K562 (cell line): ENCODE results near the gene GALNT18. TPM values are rescaled to one million over a fixed set of nuclear protein-coding genes. Genes with fewer than 3 reads are reported as not detected.

Experiments used
- BMI1 ChIP-seq: fragments of 150-350 bp; IDR thresholded peaks from 2 replicates; pipeline ENCODE4 v1.6.1; 2014; ENCODE audit warnings: low read length
- CHAMP1 ChIP-seq: fragments of 450-650 bp; IDR thresholded peaks from 2 replicates; pipeline ENCODE4 v1.6.1; 2016; ENCODE audit warnings: mild to moderate bottlenecking
- E2F1 ChIP-seq: sonication (generic); formaldehyde crosslinking; IDR thresholded peaks from 2 replicates; pipeline ENCODE4 v1.8.1; 2023; ENCODE audit warnings: mild to moderate bottlenecking, missing genetic modification reagents, moderate library complexity
- FOXK2 ChIP-seq, 2 experiments: fragments of 450-650 bp; IDR thresholded peaks in 1 of 2; conservative IDR thresholded peaks in 1 of 2; 2 replicates each; pipeline ENCODE4 v1.6.1; 2016; ENCODE audit warnings: low read depth in 2 of 2, mild to moderate bottlenecking in 1 of 2
- GMEB1 ChIP-seq: fragments of 250-450 bp; sonication (Bioruptor Pico); IDR thresholded peaks from 2 replicates; pipeline ENCODE4 v1.4.0; 2020; ENCODE audit warnings: mild to moderate bottlenecking
- NONO ChIP-seq, 2 experiments: fragments of 200-400 bp in 1 of 2; fragments of 450-650 bp in 1 of 2; formaldehyde crosslinking in 1 of 2; IDR thresholded peaks; 2 replicates each; pipeline ENCODE4 v1.6.1; 2017; ENCODE audit warnings: low read depth in 2 of 2, mild to moderate bottlenecking in 2 of 2, moderate library complexity in 2 of 2, low read length in 1 of 2
- RCOR1 ChIP-seq, 2 experiments: IDR thresholded peaks; 2 replicates each; pipeline ENCODE4 v1.6.1; 2012; ENCODE audit warnings: low read depth in 2 of 2, low read length in 2 of 2, borderline replicate concordance in 1 of 2, improper control_type of control experiment in 1 of 2
- SMARCA4 ChIP-seq: fragments of 450-650 bp; IDR thresholded peaks from 2 replicates; pipeline ENCODE4 v1.6.1; 2016
- ZNF280B ChIP-seq: fragments of 250-450 bp; sonication (Bioruptor Pico); IDR thresholded peaks from 2 replicates; pipeline ENCODE4 v1.5.1; 2021; ENCODE audit warnings: mild to moderate bottlenecking
- ZNF41 ChIP-seq: fragments of 250-450 bp; sonication (Bioruptor Pico); conservative IDR thresholded peaks from 2 replicates; pipeline ENCODE4 v1.4.0; 2020; ENCODE audit warnings: mild to moderate bottlenecking
- polyA plus RNA-seq, 8 experiments: library from polyadenylated mRNA; depleted of rRNA in 4 of 8; stranded (reverse) in 5 of 8; unstranded in 3 of 8; fragments of >200 nt; fragmentation: Nextera tagmentation in 2 of 8; fragmentation: Illumina TruSeq in 1 of 8; extraction: Ambion mirVana in 2 of 8; extraction: Trizol in 1 of 8; gene quantifications; 2 replicates each; pipeline versions ENCODE4 v1.2.1 to v1.2.3, GENCODE V29; 2011 to 2014; ENCODE audit warnings: inconsistent platforms in 1 of 8, missing spikeins in 1 of 8
- total RNA-seq, 7 experiments: library from RNA; depleted of rRNA in 6 of 7; stranded (reverse); fragments of >200 nt in 6 of 7; fragmentation: Illumina TruSeq in 2 of 7; extraction: Trizol in 2 of 7; gene quantifications; 2 replicates each; pipeline versions ENCODE4 v1.2.1 to v1.2.3, GENCODE V29; 2011 to 2021; ENCODE audit warnings: low replicate concordance in 1 of 7
- TF ChIP-seq, protein P1 (sequence below): fragments of 450-650 bp; IDR thresholded peaks from 2 replicates; pipeline ENCODE4 v1.6.1; 2017; ENCODE audit warnings: antibody characterized with exemption, mild to moderate bottlenecking
- TF ChIP-seq, protein P2 (sequence below): fragments of 250-450 bp; sonication (Bioruptor Pico); IDR thresholded peaks from 2 replicates; pipeline ENCODE4 v1.4.0; 2020; ENCODE audit warnings: mild to moderate bottlenecking, moderate library complexity

The GALNT18 gene
- total and polyA plus RNA-seq, 9 of the 15 experiments (the other 6 are each of a cell fraction or from before 2014, with no cell fraction given), result not detected

DNA sequence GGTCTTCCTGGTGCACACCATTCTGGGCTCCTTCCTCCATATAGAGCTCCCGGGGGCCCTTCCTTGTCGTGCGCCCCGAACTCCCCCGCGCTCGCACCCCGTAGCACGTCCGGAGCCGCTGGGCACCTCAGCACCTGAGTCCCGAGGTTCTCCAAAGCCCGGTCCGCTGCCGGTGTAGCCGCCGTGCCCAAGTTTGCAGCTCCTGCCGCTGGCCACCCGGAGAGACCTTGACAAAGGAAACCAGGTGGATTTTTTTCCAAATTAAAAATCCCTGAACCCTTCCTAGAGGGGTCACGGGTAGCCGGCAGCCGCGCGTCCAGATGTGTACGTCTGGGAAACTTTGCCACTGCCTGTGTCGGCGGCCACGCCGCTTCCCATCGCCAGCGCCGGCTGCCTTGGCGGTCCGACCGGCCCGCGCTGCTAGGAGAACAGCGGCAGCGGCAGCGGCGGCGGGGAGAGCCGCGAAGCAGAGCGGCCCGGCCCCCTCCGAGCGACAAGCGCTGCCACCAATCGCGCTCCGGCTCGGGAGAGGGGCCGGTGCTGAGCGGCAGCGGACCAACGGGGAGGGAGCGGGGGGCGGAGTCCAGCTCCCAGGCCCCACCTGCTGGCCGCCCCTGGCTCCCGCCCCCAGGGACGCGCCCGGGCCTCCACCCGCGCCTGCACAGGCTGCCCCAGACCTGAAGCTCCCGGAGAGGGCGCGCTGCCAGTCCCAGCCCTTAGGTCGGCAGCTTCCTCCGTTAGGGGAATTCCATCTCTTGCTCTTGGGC, at the start of gene GALNT18 (continued):
- peak in 1 of 2 experiments; percentile 44; a peak in 1 of 4 replicates for TF ChIP-seq NONO (IDR thresholded peaks at IDR 0.05; ENCODE audit: low read depth in 2 of 2, low read length in 1 of 2)
- no peak for TF ChIP-seq FOXK2 (conservative IDR thresholded peaks at IDR 0.05 in 1 of 2, IDR thresholded peaks at IDR 0.05 in 1 of 2; ENCODE audit: low read depth in 2 of 2)
- TF ChIP-seq ZNF41 (CRISPR knock-in tag), result no peak
- no peak for TF ChIP-seq E2F1 (CRISPR knock-in tag)
- TF ChIP-seq, protein P1, sequence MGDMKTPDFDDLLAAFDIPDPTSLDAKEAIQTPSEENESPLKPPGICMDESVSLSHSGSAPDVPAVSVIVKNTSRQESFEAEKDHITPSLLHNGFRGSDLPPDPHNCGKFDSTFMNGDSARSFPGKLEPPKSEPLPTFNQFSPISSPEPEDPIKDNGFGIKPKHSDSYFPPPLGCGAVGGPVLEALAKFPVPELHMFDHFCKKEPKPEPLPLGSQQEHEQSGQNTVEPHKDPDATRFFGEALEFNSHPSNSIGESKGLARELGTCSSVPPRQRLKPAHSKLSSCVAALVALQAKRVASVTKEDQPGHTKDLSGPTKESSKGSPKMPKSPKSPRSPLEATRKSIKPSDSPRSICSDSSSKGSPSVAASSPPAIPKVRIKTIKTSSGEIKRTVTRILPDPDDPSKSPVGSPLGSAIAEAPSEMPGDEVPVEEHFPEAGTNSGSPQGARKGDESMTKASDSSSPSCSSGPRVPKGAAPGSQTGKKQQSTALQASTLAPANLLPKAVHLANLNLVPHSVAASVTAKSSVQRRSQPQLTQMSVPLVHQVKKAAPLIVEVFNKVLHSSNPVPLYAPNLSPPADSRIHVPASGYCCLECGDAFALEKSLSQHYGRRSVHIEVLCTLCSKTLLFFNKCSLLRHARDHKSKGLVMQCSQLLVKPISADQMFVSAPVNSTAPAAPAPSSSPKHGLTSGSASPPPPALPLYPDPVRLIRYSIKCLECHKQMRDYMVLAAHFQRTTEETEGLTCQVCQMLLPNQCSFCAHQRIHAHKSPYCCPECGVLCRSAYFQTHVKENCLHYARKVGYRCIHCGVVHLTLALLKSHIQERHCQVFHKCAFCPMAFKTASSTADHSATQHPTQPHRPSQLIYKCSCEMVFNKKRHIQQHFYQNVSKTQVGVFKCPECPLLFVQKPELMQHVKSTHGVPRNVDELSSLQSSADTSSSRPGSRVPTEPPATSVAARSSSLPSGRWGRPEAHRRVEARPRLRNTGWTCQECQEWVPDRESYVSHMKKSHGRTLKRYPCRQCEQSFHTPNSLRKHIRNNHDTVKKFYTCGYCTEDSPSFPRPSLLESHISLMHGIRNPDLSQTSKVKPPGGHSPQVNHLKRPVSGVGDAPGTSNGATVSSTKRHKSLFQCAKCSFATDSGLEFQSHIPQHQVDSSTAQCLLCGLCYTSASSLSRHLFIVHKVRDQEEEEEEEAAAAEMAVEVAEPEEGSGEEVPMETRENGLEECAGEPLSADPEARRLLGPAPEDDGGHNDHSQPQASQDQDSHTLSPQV, result no peak
- TF ChIP-seq, protein P2, sequence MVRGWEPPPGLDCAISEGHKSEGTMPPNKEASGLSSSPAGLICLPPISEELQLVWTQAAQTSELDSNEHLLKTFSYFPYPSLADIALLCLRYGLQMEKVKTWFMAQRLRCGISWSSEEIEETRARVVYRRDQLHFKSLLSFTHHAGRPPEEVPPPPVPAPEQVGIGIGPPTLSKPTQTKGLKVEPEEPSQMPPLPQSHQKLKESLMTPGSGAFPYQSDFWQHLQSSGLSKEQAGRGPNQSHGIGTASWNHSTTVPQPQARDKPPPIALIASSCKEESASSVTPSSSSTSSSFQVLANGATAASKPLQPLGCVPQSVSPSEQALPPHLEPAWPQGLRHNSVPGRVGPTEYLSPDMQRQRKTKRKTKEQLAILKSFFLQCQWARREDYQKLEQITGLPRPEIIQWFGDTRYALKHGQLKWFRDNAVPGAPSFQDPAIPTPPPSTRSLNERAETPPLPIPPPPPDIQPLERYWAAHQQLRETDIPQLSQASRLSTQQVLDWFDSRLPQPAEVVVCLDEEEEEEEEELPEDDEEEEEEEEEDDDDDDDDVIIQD (CRISPR knock-in tag), result no peak
- no peak for TF ChIP-seq CHAMP1
- no peak for TF ChIP-seq BMI1
- TF ChIP-seq RCOR1 (IDR thresholded peaks at IDR 0.05; ENCODE audit: borderline replicate concordance in 1 of 2, low read depth in 2 of 2, low read length in 2 of 2), result no peak
- TF ChIP-seq ZNF280B (CRISPR knock-in tag), result no peak
- TF ChIP-seq SMARCA4, result no peak
- TF ChIP-seq GMEB1 (CRISPR knock-in tag), result 0 out of 2 replicates have a peak, but pooled peaks have one; percentile 14
